GM12878 (cell line): ENCODE data around the gene KIF9. TPM values are rescaled to one million over a fixed set of nuclear protein-coding genes. Genes with fewer than 3 reads are reported as not detected.

Experiments
- ATAC-seq: fragments of 200-7000 bp; cut with Tn5 transposase; 3 replicates; pipeline ENCODE4 v1.9.1; 2020; ENCODE audit warnings: mild to moderate bottlenecking, moderate library complexity
- BruUV-seq: library from RNA; stranded (reverse); fragments of 400-500 nt; replicated peaks from 2 replicates; lab custom pipeline; 2021; lab: Mats Ljungman, UMichigan
- CTCF ChIA-PET: fragments of 300-600 bp; sonication (Branson Sonifier 250); formaldehyde crosslinking; extraction: SDS; loops from one replicate; lab custom pipeline; 2021; ENCODE audit warnings: inconsistent platforms; lab: Yijun Ruan, JAX
- POLR2A ChIA-PET: fragments of 350-600 bp; formaldehyde crosslinking; extraction: SDS; loops from one replicate; lab custom pipeline; 2021; ENCODE audit warnings: inconsistent platforms; lab: Charles Lee
- RAD21 ChIA-PET: fragments of 300-600 bp; sonication (Branson Sonifier 250); formaldehyde crosslinking; loops from one replicate; lab custom pipeline; 2023; ENCODE audit warnings: antibody characterized with exemption; ENCODE audit not compliant: unreplicated experiment; lab: Charles Lee
- SMC1A ChIA-PET: fragments of 300-600 bp; sonication (Branson Sonifier 250); formaldehyde crosslinking; loops from one replicate; lab custom pipeline; 2023; ENCODE audit not compliant: unreplicated experiment, uncharacterized antibody; lab: Charles Lee
- DNase-seq: peaks from one replicate; pipeline ENCODE4 v3.0.0-alpha.2; 2011; ENCODE audit warnings: low read depth, low spot score
- FAIRE-seq: peaks from 3 replicates; lab custom pipeline; 2011; peaks lifted over from hg19 to GRCh38; lab: Jason Lieb, UNC
- H2AFZ ChIP-seq: 2 replicates; pipeline ENCODE4 v1.6.0; 2011; ENCODE audit warnings: low read depth, low read length, control low read depth; ENCODE audit not compliant: control insufficient read depth
- H3K27ac ChIP-seq: 2 replicates; pipeline ENCODE4 v1.5.1; 2011; ENCODE audit warnings: control low read depth; ENCODE audit not compliant: control insufficient read depth, insufficient read depth
- H3K27me3 ChIP-seq, 2 experiments: replicated peaks in 1 of 2; 2 replicates each; pipeline versions ENCODE4 v1.6.0 to v1.6.1; 2011; ENCODE audit warnings: low read length in 1 of 2; ENCODE audit not compliant: control insufficient read depth in 2 of 2, insufficient read depth in 2 of 2
- H3K36me3 ChIP-seq, 2 experiments: 2 replicates each; pipeline ENCODE4 v1.5.1; 2011; ENCODE audit warnings: low read length in 1 of 2; ENCODE audit not compliant: control insufficient read depth in 2 of 2, insufficient read depth in 2 of 2
- H3K4me1 ChIP-seq: 2 replicates; pipeline ENCODE4 v1.6.1; 2011; ENCODE audit warnings: mild to moderate bottlenecking, low read length, moderate library complexity, mixed read lengths; ENCODE audit not compliant: control insufficient read depth, insufficient read depth
- H3K4me2 ChIP-seq: 2 replicates; pipeline ENCODE4 v1.6.0; 2011; ENCODE audit warnings: control low read depth; ENCODE audit not compliant: control insufficient read depth, insufficient read depth
- H3K4me3 ChIP-seq: fragments of 200-600 bp; sonication (generic); 2 replicates; pipeline ENCODE4 v1.5.1; 2016
- H3K79me2 ChIP-seq: 2 replicates; pipeline ENCODE4 v1.6.0; 2011; ENCODE audit warnings: low read length; ENCODE audit not compliant: control insufficient read depth, insufficient read depth
- H3K9ac ChIP-seq: 2 replicates; pipeline ENCODE4 v1.8.0; 2011; ENCODE audit warnings: low read length, control low read depth, mixed read lengths; ENCODE audit not compliant: control insufficient read depth, insufficient read depth
- H3K9me3 ChIP-seq: replicated peaks from 3 replicates; pipeline ENCODE4 v1.5.1; 2011; ENCODE audit warnings: mild to moderate bottlenecking, low read length; ENCODE audit not compliant: control insufficient read depth, insufficient read depth
- H4K20me1 ChIP-seq: 2 replicates; pipeline ENCODE4 v1.6.0; 2011; ENCODE audit not compliant: control insufficient read depth, insufficient read depth
- CHD1 ChIP-seq: IDR thresholded peaks from 2 replicates; pipeline ENCODE4 v1.6.1; 2012; ENCODE audit warnings: low read depth, low read length, improper control_type of control experiment
- EGR1 ChIP-seq, 2 experiments: IDR thresholded peaks; 1 replicate in 1 of 2; 2 replicates in 1 of 2; pipeline ENCODE4 v1.6.1; 2011 to 2012; ENCODE audit warnings: low read depth in 2 of 2, low read length in 2 of 2, borderline replicate concordance in 1 of 2, mild to moderate bottlenecking in 1 of 2, moderate library complexity in 1 of 2
- HCFC1 ChIP-seq: fragments of 150-350 bp; IDR thresholded peaks from 2 replicates; pipeline ENCODE4 v1.6.1; 2014; ENCODE audit warnings: low read length
- MEF2B ChIP-seq: fragments of 450-650 bp; IDR thresholded peaks from 2 replicates; pipeline ENCODE4 v1.6.1; 2018; ENCODE audit warnings: mild to moderate bottlenecking, moderate library complexity; ENCODE audit not compliant: partially characterized antibody, poor library complexity, severe bottlenecking
- RCOR1 ChIP-seq: conservative IDR thresholded peaks from 2 replicates; pipeline ENCODE4 v1.6.1; 2012; ENCODE audit warnings: low read depth, low read length, improper control_type of control experiment
- SUZ12 ChIP-seq: fragments of 200-600 bp; sonication (generic); IDR thresholded peaks from one replicate; pipeline ENCODE4 v1.6.1; 2018; ENCODE audit warnings: antibody characterized with exemption, mild to moderate bottlenecking; ENCODE audit not compliant: unreplicated experiment
- TBL1XR1 ChIP-seq: IDR thresholded peaks from 2 replicates; pipeline ENCODE4 v1.6.1; 2012; ENCODE audit warnings: low read depth, low read length, improper control_type of control experiment
- USF2 ChIP-seq: IDR thresholded peaks from 2 replicates; pipeline ENCODE4 v1.6.1; 2011; ENCODE audit warnings: low read depth, low read length, improper control_type of control experiment, borderline replicate concordance
- WGBS: methylation state at CpG from one replicate; pipeline ENCODE4 v1.1.6; 2016; ENCODE audit warnings: low lambda C conversion rate; ENCODE audit not compliant: insufficient replicate concordance, insufficient coverage; ENCODE audit errors: missing lambda C conversion rate; 5-methylcytosine and 5-hydroxymethylcytosine counted together
- in situ Hi-C: fragments of 300-500 bp; cut with MboI; formaldehyde crosslinking; loops from 9 replicates; pipeline ENCODE4 v1.14.3; 2018; ENCODE audit warnings: mixed read lengths
- intact Hi-C: fragments of 100-400 bp; cut with micrococcal nuclease; formaldehyde crosslinking; loops from one replicate; pipeline ENCODE4 v1.14.2; 2022; ENCODE audit not compliant: unreplicated experiment
- polyA plus RNA-seq, 11 experiments: library from polyadenylated mRNA; depleted of rRNA in 4 of 11; unstranded in 6 of 11; stranded (reverse) in 5 of 11; fragments of >200 nt; fragmentation: Nextera tagmentation in 4 of 11; fragmentation: Illumina TruSeq in 1 of 11; extraction: Ambion mirVana in 4 of 11; extraction: Trizol in 1 of 11; gene quantifications; 1 replicate in 1 of 11; 2 replicates in 10 of 11; pipeline versions ENCODE4 v1.2.1 to v1.2.3, GENCODE V29; 2011 to 2016; ENCODE audit warnings: inconsistent platforms in 2 of 11, missing spikeins in 2 of 11, low read depth in 1 of 11
- total RNA-seq, 4 experiments: library from RNA; depleted of rRNA in 3 of 4; stranded (reverse); fragments of >200 nt in 3 of 4; fragmentation: Illumina TruSeq in 1 of 4; extraction: Trizol in 1 of 4; gene quantifications; 2 replicates each; pipeline versions ENCODE4 v1.2.1 to v1.2.3, GENCODE V29; 2013 to 2021
- TF ChIP-seq, protein P1 (sequence below): IDR thresholded peaks from 2 replicates; pipeline ENCODE4 v1.6.1; 2012; ENCODE audit warnings: low read depth, low read length, improper control_type of control experiment

KIF9 gene
- total and polyA plus RNA-seq, 10 of the 15 experiments (the other 5 are each of a cell fraction or from before 2014, with no cell fraction given), result 3.0 to 10.2 (median 5.9) TPM

DNA sequence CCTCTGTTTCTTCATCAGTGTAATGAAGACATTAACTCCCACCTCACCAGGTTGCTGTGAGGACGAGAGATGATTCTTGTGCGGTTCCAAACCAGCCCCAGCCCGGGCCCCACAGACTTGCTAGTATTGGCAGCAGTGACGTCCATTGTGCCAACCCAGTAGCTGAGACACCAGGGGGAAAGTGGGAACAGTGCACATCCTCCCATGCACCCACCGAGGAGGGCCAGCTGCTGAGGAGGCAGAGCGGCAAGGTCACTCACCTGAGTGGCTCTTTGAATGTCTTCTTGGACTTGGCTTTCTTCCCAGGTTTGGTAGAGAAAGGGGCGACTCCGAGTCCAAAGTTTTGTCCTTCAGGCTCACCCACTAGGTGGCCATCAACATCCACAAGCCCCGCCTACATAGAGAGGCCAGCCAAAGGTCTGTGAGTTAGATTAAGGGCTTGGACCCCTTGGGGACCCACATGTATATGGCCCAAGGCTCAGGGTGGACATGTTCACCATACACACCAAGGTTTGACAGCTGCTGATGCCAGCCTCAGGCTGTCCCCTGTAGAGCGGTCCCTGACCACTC lies 38.0 kb downstream of the KIF9 start:
- FAIRE-seq, result no peak
- CTCF ChIA-PET, result interaction anchor here (0.5 to 1.7 kb wide), 3 partner anchors 80 to 546 kb away, joined by 3 to 5 read pairs (median 3); partner anchors contain the start of gene SETD2
- Histone ChIP-seq H3K4me3 (no peak overlapping the region), H3K4me2 (no peak overlapping the region), H3K4me1 (no peaks in the 10 kb centered on the region), H3K79me2 (no peaks in the 10 kb centered on the region), H3K27me3 (no peaks in the 10 kb centered on the region), H2AFZ (no peak overlapping the region), H3K27ac (no peak overlapping the region), H4K20me1 (no peaks in the 10 kb centered on the region), H3K9me3 (no peaks in the 10 kb centered on the region), H3K36me3 (no peaks in the 10 kb centered on the region), H3K9ac (no peak overlapping the region)
- no peak for TF ChIP-seq RCOR1
- TF ChIP-seq SUZ12, result no peak
- no peak for TF ChIP-seq MEF2B
- TF ChIP-seq USF2, result no peak
- no peak for TF ChIP-seq TBL1XR1
- TF ChIP-seq CHD1, result no peak
- TF ChIP-seq HCFC1, result no peak
- TF ChIP-seq EGR1 (IDR thresholded peaks at IDR 0.05; ENCODE audit: borderline replicate concordance in 1 of 2, low read depth in 2 of 2, low read length in 2 of 2), result no peak
- TF ChIP-seq, protein P1, sequence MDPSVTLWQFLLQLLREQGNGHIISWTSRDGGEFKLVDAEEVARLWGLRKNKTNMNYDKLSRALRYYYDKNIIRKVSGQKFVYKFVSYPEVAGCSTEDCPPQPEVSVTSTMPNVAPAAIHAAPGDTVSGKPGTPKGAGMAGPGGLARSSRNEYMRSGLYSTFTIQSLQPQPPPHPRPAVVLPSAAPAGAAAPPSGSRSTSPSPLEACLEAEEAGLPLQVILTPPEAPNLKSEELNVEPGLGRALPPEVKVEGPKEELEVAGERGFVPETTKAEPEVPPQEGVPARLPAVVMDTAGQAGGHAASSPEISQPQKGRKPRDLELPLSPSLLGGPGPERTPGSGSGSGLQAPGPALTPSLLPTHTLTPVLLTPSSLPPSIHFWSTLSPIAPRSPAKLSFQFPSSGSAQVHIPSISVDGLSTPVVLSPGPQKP, result no peak
- DNase-seq, result no peak
- BruUV-seq, result no TSS peak
- ATAC-seq, result no peak
- in situ Hi-C loops (no loop called here), intact Hi-C loops (no loop called here)
- POLR2A ChIA-PET, result no interaction called here
- SMC1A ChIA-PET, result interaction anchor here (0.9 kb wide), 1 partner anchor 126 kb away, joined by 3 read pairs; no protein-coding TSS in a partner anchor
- RAD21 ChIA-PET, result no interaction called here
- WGBS, result 67% methylated on average over 10 of the region's 10 CpGs
